K562 (cell line): ENCODE measurements around the gene COA3. TPM values are rescaled to one million over a fixed set of nuclear protein-coding genes. Genes with fewer than 3 reads are reported as not detected.

Source experiments
- ARNT ChIP-seq, 2 experiments: fragments of 450-650 bp; IDR thresholded peaks; 2 replicates each; pipeline ENCODE4 v1.6.1; 2016; ENCODE audit warnings: mild to moderate bottlenecking in 1 of 2
- CC2D1A ChIP-seq: fragments of 450-650 bp; IDR thresholded peaks from 2 replicates; pipeline ENCODE4 v1.6.1; 2017; ENCODE audit warnings: mild to moderate bottlenecking
- CTBP1 ChIP-seq: fragments of 450-650 bp; IDR thresholded peaks from 2 replicates; pipeline ENCODE4 v1.6.1; 2016; ENCODE audit warnings: borderline replicate concordance
- NUFIP1 ChIP-seq: fragments of 450-650 bp; IDR thresholded peaks from 2 replicates; pipeline ENCODE4 v1.6.1; 2018; ENCODE audit not compliant: partially characterized antibody
- RCOR1 ChIP-seq, 2 experiments: IDR thresholded peaks; 2 replicates each; pipeline ENCODE4 v1.6.1; 2012; ENCODE audit warnings: low read depth in 2 of 2, low read length in 2 of 2, borderline replicate concordance in 1 of 2, improper control_type of control experiment in 1 of 2
- SMAD3 ChIP-seq: fragments of 450-650 bp; formaldehyde crosslinking; conservative IDR thresholded peaks from 2 replicates; pipeline ENCODE4 v1.4.0; 2020; ENCODE audit warnings: mild to moderate bottlenecking
- SMARCA4 ChIP-seq: fragments of 450-650 bp; IDR thresholded peaks from 2 replicates; pipeline ENCODE4 v1.6.1; 2016
- SPI1 ChIP-seq: IDR thresholded peaks from 2 replicates; pipeline ENCODE4 v1.6.1; 2011; ENCODE audit warnings: low read depth, low read length, control low read depth, borderline replicate concordance
- YBX1 ChIP-seq: fragments of 450-650 bp; IDR thresholded peaks from 2 replicates; pipeline ENCODE4 v1.7.1; 2016; ENCODE audit warnings: mild to moderate bottlenecking
- ZBTB7A ChIP-seq: IDR thresholded peaks from 2 replicates; pipeline ENCODE4 v1.6.1; 2011; ENCODE audit warnings: low read depth, mild to moderate bottlenecking, low read length, moderate library complexity, borderline replicate concordance; ENCODE audit not compliant: control insufficient read depth
- polyA plus RNA-seq, 8 experiments: library from polyadenylated mRNA; depleted of rRNA in 4 of 8; stranded (reverse) in 5 of 8; unstranded in 3 of 8; fragments of >200 nt; fragmentation: Nextera tagmentation in 2 of 8; fragmentation: Illumina TruSeq in 1 of 8; extraction: Ambion mirVana in 2 of 8; extraction: Trizol in 1 of 8; gene quantifications; 2 replicates each; pipeline versions ENCODE4 v1.2.1 to v1.2.3, GENCODE V29; 2011 to 2014; ENCODE audit warnings: inconsistent platforms in 1 of 8, missing spikeins in 1 of 8
- total RNA-seq, 7 experiments: library from RNA; depleted of rRNA in 6 of 7; stranded (reverse); fragments of >200 nt in 6 of 7; fragmentation: Illumina TruSeq in 2 of 7; extraction: Trizol in 2 of 7; gene quantifications; 2 replicates each; pipeline versions ENCODE4 v1.2.1 to v1.2.3, GENCODE V29; 2011 to 2021; ENCODE audit warnings: low replicate concordance in 1 of 7
- TF ChIP-seq, protein P1 (sequence below): fragments of 250-450 bp; sonication (Bioruptor Pico); IDR thresholded peaks from 2 replicates; pipeline ENCODE4 v1.4.0; 2020; ENCODE audit warnings: mild to moderate bottlenecking, moderate library complexity, borderline replicate concordance
- TF ChIP-seq, protein P2 (sequence below), 2 experiments: fragments of 450-650 bp; conservative IDR thresholded peaks; 2 replicates each; pipeline ENCODE4 v1.6.1; 2017; ENCODE audit warnings: mild to moderate bottlenecking in 2 of 2, moderate library complexity in 2 of 2
- TF ChIP-seq, protein P3 (sequence below): fragments of 250-450 bp; sonication (Bioruptor Pico); IDR thresholded peaks from 2 replicates; pipeline ENCODE4 v1.8.0; 2022; ENCODE audit warnings: moderate library complexity, mild to moderate bottlenecking, inconsistent platforms
- TF ChIP-seq, protein P4 (sequence below), 3 experiments: IDR thresholded peaks in 2 of 3; conservative IDR thresholded peaks in 1 of 3; 2 replicates each; pipeline ENCODE4 v1.5.1; 2011 to 2012; ENCODE audit warnings: low read length in 3 of 3, mild to moderate bottlenecking in 3 of 3, control low read depth in 2 of 3, improper control_type of control experiment in 1 of 3, inconsistent platforms in 1 of 3, low read depth in 1 of 3, mixed read lengths in 1 of 3, moderate library complexity in 1 of 3; ENCODE audit not compliant: insufficient read depth in 2 of 3

The COA3 gene
- total and polyA plus RNA-seq, 9 of the 15 experiments (the other 6 are each of a cell fraction or from before 2014, with no cell fraction given), result 49.6 to 153 (median 61.4) TPM

GRCh38 chr17:42750739-42751344, 47.7 kb downstream of the COA3 start (continued):
- TF ChIP-seq, protein P1, sequence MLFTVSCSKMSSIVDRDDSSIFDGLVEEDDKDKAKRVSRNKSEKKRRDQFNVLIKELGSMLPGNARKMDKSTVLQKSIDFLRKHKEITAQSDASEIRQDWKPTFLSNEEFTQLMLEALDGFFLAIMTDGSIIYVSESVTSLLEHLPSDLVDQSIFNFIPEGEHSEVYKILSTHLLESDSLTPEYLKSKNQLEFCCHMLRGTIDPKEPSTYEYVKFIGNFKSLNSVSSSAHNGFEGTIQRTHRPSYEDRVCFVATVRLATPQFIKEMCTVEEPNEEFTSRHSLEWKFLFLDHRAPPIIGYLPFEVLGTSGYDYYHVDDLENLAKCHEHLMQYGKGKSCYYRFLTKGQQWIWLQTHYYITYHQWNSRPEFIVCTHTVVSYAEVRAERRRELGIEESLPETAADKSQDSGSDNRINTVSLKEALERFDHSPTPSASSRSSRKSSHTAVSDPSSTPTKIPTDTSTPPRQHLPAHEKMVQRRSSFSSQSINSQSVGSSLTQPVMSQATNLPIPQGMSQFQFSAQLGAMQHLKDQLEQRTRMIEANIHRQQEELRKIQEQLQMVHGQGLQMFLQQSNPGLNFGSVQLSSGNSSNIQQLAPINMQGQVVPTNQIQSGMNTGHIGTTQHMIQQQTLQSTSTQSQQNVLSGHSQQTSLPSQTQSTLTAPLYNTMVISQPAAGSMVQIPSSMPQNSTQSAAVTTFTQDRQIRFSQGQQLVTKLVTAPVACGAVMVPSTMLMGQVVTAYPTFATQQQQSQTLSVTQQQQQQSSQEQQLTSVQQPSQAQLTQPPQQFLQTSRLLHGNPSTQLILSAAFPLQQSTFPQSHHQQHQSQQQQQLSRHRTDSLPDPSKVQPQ (CRISPR knock-in tag), result 0 out of 2 replicates have a peak, but pooled peaks have one; percentile 61
- no peak for TF ChIP-seq YBX1
- TF ChIP-seq ARNT (IDR thresholded peaks at IDR 0.05), result 0 out of 4 replicates have a peak, but pooled peaks of 1 of the 2 experiments have one; percentile 51
- TF ChIP-seq ZBTB7A, result peak; percentile 61; the same call in 1 of the 2 replicates
- peak; percentile 80 for TF ChIP-seq CTBP1
- TF ChIP-seq, protein P2, sequence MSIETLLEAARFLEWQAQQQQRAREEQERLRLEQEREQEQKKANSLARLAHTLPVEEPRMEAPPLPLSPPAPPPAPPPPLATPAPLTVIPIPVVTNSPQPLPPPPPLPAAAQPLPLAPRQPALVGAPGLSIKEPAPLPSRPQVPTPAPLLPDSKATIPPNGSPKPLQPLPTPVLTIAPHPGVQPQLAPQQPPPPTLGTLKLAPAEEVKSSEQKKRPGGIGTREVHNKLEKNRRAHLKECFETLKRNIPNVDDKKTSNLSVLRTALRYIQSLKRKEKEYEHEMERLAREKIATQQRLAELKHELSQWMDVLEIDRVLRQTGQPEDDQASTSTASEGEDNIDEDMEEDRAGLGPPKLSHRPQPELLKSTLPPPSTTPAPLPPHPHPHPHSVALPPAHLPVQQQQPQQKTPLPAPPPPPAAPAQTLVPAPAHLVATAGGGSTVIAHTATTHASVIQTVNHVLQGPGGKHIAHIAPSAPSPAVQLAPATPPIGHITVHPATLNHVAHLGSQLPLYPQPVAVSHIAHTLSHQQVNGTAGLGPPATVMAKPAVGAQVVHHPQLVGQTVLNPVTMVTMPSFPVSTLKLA (conservative IDR thresholded peaks at IDR 0.05), result peak in 1 of 2 experiments; percentile 64; a peak in 2 of 4 replicates
- peak; percentile 91 for TF ChIP-seq SMARCA4
- TF ChIP-seq, protein P3, sequence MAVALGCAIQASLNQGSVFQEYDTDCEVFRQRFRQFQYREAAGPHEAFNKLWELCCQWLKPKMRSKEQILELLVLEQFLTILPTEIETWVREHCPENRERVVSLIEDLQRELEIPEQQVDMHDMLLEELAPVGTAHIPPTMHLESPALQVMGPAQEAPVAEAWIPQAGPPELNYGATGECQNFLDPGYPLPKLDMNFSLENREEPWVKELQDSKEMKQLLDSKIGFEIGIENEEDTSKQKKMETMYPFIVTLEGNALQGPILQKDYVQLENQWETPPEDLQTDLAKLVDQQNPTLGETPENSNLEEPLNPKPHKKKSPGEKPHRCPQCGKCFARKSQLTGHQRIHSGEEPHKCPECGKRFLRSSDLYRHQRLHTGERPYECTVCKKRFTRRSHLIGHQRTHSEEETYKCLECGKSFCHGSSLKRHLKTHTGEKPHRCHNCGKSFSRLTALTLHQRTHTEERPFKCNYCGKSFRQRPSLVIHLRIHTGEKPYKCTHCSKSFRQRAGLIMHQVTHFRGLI (CRISPR knock-in tag), result peak; percentile 30; the same call in 1 of the 2 replicates
- TF ChIP-seq NUFIP1, result peak; percentile 15
- peak; percentile 98 for TF ChIP-seq SPI1
- peak; percentile 34; the same call in 1 of the 2 replicates for TF ChIP-seq CC2D1A
- TF ChIP-seq, protein P4, sequence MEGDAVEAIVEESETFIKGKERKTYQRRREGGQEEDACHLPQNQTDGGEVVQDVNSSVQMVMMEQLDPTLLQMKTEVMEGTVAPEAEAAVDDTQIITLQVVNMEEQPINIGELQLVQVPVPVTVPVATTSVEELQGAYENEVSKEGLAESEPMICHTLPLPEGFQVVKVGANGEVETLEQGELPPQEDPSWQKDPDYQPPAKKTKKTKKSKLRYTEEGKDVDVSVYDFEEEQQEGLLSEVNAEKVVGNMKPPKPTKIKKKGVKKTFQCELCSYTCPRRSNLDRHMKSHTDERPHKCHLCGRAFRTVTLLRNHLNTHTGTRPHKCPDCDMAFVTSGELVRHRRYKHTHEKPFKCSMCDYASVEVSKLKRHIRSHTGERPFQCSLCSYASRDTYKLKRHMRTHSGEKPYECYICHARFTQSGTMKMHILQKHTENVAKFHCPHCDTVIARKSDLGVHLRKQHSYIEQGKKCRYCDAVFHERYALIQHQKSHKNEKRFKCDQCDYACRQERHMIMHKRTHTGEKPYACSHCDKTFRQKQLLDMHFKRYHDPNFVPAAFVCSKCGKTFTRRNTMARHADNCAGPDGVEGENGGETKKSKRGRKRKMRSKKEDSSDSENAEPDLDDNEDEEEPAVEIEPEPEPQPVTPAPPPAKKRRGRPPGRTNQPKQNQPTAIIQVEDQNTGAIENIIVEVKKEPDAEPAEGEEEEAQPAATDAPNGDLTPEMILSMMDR (IDR thresholded peaks at IDR 0.05 in 2 of 3, conservative IDR thresholded peaks at IDR 0.05 in 1 of 3; ENCODE audit: insufficient read depth in 2 of 3, low read depth in 1 of 3, low read length in 3 of 3), result no peak
- peak; percentile 97 to 99 for TF ChIP-seq RCOR1 (IDR thresholded peaks at IDR 0.05; ENCODE audit: borderline replicate concordance in 1 of 2, low read depth in 2 of 2, low read length in 2 of 2)
- 0 out of 2 replicates have a peak, but pooled peaks have one; percentile 47 for TF ChIP-seq SMAD3 (CRISPR knock-in tag)
